Activated CD4-positive, alpha-beta T cell treated with anti-CD3 and anti-CD28 coated beads, Interleukin-2, Interleukin-6, amounts not matched to agents 100 ng/mL and 50 ng/mL, durations not matched to agents 16 hours and 8 hours (primary cell): ENCODE measurements around the gene PAQR7.

Source experiments
- DNase-seq: peaks from one replicate; pipeline ENCODE4 v3.0.0-alpha.2; 2020

Gene PAQR7

DNA sequence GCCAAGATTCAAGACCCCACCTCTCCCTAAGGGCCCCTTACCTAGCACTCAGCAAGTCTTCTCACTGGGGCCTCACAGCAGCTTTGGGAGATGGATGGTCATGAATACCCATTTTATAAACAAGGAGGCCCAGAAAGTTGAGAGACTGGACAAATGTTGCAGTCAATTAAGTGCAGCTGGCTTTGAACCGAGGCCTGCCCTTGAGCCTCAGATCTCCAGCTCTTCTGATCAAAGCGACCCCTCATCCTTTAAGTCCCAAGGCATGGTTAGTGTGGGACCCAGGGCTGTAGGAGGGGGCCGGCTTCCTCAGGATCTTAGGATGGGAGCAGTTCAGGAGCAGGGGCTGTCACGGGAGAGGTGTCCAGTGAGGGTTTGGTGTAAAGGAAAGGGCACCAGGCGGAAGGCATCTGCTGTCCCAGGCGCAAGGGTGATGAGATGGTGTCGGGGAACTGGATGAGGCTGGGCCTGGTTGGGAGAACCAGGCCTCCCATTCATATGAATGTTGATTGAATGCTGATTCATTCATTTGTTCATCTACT, 60.9 kb downstream of the PAQR7 start:
- DNase-seq: no peak

- DNase-seq: no peak
Measured at GRCh38 chr1:25813734-25814471, 61.6 kb downstream of the PAQR7 start.

GRCh38 chr1:25813071-25813733, 62.3 kb downstream of the PAQR7 start:
- no peak for DNase-seq
